Cardiac septum (tissue), 1 donor: ENCODE measurements around the gene WLS. TPM values are rescaled to one million over a fixed set of nuclear protein-coding genes. Genes with fewer than 3 reads are reported as not detected.
A peak's percentile ranks its signal among the peaks of the same experiment; 100 is the strongest.
"Not testable (repeated sequence)": the region's sequence is repeated elsewhere in the genome, so short reads cannot be mapped to it uniquely, and the experiment has no call there.

Source experiments
- DNase-seq: peaks from one replicate; pipeline ENCODE4 v3.0.0-alpha.2; 2020; ENCODE audit warnings: low spot score
- intact Hi-C: fragments of 100-400 bp; cut with DNase I; formaldehyde crosslinking; loops from one replicate; pipeline ENCODE4 v1.14.0; 2022
- long read RNA-seq: library from polyadenylated mRNA; unstranded; transcript quantifications from one replicate; pipeline ENCODE4 v2.0.0, GENCODE V29; 2021
- total RNA-seq: library from RNA; stranded (reverse); fragmentation: NEBNext Ultra II Directional; extraction: Animal tissue kit (Norgen Biotek cat#: 25700); gene quantifications from one replicate; pipeline ENCODE4 v1.2.1, GENCODE V29; 2021
- donor health status: DM: no; HTN: no; CAD: no.

WLS gene
- 78.0 TPM for total RNA-seq
- long read RNA-seq, transcript WLS-201 (12 exons, 2,748 nt) = major isoform, 16 of 41 reads
- long read RNA-seq, partial matches to known transcripts = 6 of 41 reads
- long read RNA-seq, other reads (novel, unspliced or antisense) = 19 of 41 reads

GRCh38 chr1:68232289-68233148 is at the start of gene WLS:
WLS (minus strand) TSS chr1:68232523; CDS start chr1:68232299, 224 bp downstream.
- peak; percentile 91 for DNase-seq
- intact Hi-C loops = loop anchor here (5.0 kb wide), 3 partner anchors 90 to 400 kb away; partner anchors contain the start of gene GNG12

GRCh38 chr1:68280286-68280685 is 48.0 kb upstream of the WLS start:
- intact Hi-C loops = no loop called here
- DNase-seq = no peak

DNA sequence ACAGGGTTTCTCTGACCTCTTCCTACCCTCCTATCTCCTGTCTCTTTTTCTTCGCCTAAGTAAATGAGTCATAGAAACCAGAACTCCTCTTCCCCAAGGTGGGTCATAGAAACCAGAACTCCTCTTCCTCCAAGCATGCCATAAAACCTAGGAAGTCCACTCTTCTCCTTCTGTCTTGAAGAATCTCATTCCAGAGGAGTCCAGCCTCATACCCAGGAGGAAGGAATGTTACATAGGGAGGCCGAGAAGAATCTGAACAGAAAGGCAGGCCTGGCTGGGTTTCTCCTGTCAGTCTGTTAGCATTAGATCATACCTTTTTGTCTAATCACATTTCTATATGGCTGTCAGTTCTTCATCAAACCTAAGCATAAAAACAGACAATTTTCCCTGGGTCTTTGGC is 47.5 kb upstream of the WLS start:
- intact Hi-C loops = no loop called here
- no peak for DNase-seq

GRCh38 chr1:68278221-68278620 is 45.9 kb upstream of the WLS start:
- no peak for DNase-seq
- intact Hi-C loops = no loop called here

GRCh38 chr1:68276448-68276847 is 44.1 kb upstream of the WLS start:
- intact Hi-C loops = no loop called here
- DNase-seq = no peak

GRCh38 chr1:68273530-68273929 is 41.2 kb upstream of the WLS start:
- no peak for DNase-seq
- intact Hi-C loops = no loop called here

DNA sequence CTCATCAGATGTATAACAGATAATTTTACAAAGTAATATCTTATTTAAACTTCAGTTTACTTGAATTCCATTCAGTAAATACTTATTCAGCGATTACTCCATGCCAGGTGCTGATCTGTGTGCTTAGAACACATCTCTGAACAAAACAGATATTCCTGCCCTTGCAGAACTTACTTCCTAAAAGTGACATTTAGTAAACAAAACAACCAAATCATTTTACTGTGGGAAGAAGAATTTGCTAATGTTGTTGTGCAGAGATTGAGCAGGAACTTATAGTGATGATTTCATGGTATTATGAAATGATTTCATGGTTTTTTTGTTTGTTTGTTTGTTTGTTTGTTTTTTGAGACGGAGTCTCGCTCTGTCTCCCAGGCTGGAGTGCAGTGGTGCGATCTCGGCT is 39.3 kb upstream of the WLS start:
- no peak for DNase-seq
- intact Hi-C loops = no loop called here

DNA sequence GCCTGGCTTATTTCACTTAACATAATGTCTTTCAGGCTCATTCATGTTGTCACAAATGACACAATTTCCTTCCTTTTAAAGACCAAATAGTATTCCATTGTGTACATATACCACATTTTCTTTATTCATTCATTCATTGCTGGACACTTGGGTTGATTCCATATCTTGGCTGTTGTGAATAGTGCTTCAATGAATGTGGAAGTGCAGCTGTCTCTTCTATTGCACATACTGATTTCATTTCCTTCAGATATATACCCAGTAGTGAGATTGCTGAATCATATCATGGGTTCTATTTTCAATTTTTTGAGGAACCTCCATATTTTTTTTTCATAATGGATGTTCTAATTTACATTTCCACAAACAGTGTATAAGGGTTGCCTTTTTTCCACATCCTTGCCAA is 38.6 kb upstream of the WLS start:
- no peak for DNase-seq

GRCh38 chr1:68269637-68270430 is 37.5 kb upstream of the WLS start:
- intact Hi-C loops = no loop called here
- DNase-seq = no peak

More for the DNA sequence above, 38.6 kb upstream of the WLS start:
- intact Hi-C loops = no loop called here

DNA sequence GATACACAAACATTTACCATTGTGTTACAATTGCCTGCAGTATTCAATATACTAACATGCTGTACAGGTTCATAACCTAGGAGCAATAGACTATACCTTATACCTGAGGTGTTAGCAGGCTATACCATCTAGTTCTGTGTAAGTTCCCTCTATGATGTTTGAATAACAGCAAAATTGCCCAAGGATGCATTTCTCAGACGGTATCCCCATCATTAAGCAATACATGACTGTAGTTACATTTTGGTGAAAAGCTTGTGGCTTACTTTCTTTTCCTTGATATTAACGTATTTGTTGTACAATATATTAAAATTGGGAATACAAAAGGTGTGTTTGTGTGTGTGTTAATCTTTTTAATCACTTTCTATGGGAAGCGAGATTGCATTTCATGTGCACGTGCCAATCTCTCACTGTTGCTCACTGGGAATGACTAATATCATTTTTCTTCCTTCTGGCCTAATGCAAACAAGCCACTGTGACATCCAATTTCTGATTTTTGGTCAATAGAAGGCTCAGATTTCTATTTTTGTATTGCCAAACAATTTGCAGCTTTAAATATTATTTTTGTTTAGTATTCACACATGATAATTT is 36.7 kb upstream of the WLS start:
- intact Hi-C loops = no loop called here

GRCh38 chr1:68256824-68257223 is 24.5 kb upstream of the WLS start:
- DNase-seq, intact Hi-C loops: not testable (repeated sequence)

More for the DNA sequence above, 36.7 kb upstream of the WLS start:
- no peak for DNase-seq

GRCh38 chr1:68255301-68255700 is 23.0 kb upstream of the WLS start:
- intact Hi-C loops = no loop called here
- DNase-seq = no peak

- intact Hi-C loops = no loop called here
- DNase-seq = no peak
These were observed 22.4 kb upstream of the WLS start for GRCh38 chr1:68254667-68255226.

DNA sequence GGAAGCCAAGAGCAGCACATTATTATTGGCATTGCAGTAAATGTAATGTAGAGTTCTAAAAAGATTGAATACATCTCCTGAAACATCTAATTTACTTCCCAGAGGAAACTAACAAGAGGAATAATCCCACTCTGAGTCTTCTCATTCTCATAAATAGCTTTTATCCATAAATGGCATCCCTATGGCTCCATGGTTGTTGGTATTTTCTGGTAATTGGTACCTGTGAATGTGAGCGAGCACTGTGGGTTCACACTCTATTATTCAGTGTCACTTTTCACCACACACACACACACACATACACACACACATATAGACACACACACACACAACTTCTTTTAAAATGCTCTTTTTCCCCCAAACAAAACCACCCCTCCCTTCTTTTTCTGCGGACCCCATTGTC is 4.7 kb upstream of the WLS start:
- intact Hi-C loops = no loop called here
- no peak for DNase-seq

DNA sequence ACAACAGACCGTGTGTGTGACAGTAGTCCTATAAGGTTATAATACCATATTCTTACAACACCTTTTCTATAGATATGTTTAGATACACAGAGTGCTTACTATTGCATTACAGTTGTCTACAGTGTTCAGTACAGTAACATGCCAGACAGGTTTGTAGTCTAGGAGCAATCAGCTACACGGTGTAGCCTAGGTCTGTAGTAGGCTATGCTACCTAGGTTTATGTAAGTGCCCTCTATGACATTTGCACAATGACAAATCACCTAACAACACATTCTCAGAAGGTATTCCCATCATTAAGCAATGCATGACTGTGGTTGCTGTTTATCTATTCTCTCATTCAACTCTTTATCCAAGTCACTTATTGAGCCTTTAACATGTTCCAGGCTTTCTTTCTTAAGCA is 1.8 kb upstream of the WLS start:
- no peak for DNase-seq
- intact Hi-C loops = loop anchor here (5.0 kb wide), 3 partner anchors 88 to 402 kb away; partner anchors contain the start of gene GNG12

DNA sequence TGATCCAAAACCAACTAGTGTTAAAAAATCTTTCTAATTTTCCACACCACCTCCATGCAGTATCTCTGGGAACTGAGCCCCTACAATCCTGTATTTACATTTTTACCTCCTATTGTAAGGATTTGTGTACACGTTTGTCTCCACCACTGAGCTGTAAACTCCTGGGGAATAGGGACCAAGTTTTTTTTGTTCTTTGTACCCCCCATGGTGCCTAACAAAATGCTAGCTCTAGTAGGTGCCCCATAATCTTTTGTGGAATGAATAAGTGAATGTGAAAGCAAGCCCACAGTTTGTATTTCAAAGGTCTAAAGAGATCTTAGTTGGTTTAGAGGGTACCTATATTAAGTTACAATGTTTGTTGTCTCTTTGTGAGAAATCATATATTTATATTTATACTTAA is 879 bp upstream of the WLS start:
- DNase-seq = no peak
- intact Hi-C loops = loop anchor here (5.0 kb wide), 3 partner anchors 89 to 401 kb away; partner anchors contain the start of gene GNG12

DNA sequence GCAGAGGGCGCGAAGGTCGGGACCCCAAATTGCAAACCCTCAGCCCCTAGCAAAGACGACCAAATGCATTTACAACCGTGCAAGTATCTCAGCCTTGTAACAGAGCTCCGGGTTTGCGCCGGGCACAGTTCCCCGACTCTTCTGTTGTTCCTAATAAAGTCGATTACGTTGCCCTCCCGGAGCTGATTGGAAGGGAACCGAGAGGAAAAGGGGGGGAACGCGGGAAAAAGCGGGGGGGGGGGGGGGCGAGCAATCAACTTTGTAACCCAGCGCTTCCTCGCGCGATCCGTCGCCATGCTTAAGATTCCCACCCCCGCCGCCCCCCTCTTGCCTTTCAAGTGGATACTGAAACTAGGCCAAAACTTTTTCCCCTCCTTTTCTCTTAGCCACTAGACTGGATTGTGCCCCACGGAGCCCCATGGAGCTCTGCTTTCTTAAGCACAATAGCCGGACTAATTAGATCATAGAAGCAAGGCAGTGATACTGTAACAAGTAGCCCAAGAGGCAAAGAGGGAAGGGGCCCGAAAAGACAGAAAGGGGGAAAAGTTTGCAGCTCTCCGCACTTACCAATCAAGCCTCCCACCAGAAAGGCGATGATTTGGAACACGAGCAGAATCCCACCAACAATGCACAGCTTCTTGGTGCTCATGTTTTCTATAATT is 565 bp downstream of the WLS start:
- intact Hi-C loops = loop anchor here (2.0 to 5.0 kb wide), 4 partner anchors 57 to 399 kb away; partner anchors contain the start of gene GNG12
- DNase-seq = peak; percentile 77

DNA sequence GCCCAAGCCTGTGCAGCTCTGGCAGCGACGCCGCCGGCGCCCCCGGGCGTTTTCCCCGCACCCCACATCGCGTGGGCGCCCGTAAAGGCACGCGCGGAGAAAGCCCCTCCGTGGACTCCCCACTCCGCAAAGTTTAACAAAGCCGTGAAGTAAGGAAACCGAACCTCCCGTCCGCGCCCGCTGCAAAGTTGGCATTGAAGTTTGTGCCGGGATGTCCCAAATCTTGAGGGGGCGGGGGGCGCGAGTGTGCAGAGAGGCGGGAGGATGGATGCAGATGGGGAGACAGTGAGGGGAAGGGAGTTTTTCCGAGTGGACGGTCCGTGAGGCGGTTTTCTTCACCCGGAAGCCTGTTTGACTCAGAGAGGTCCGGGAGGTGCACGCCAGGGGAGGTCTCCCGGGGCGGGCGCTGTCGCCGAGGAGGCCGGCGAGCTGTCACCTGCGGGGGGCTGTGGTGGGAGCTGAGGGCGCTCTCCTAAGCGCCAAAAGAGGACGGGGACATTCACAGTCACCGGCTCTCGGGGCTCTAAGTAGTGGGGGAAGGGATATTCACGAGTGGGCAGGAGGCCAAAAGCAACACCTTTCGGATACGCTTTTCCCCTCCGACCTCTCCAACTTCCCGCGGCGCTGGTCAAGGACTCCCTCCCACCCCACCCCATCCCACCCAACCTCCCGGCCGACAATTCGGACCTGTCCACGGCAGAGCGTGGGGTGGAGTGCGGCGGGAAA is 1.3 kb downstream of the WLS start:
- peak; percentile 78 for DNase-seq
- intact Hi-C loops = loop anchor here (2.0 to 5.0 kb wide), 4 partner anchors 56 to 399 kb away; partner anchors contain the start of gene GNG12
